HuH-7.5 (cell line): Measurements from ENCODE around the gene CLDN1.
"Not testable (repeated sequence)": the region's sequence is repeated elsewhere in the genome, so short reads cannot be mapped to it uniquely, and the experiment has no call there.

Experiments
- DNase-seq: peaks from one replicate; pipeline ENCODE4 v3.0.0; 2011; ENCODE audit warnings: low spot score

Gene CLDN1

GRCh38 chr3:190291994-190292584 lies 30.2 kb downstream of the CLDN1 start:
- no peak for DNase-seq

- DNase-seq = no peak
These were observed 32.3 kb downstream of the CLDN1 start for GRCh38 chr3:190289989-190290388.

GRCh38 chr3:190288836-190289235 lies 33.4 kb downstream of the CLDN1 start:
- no peak for DNase-seq

- DNase-seq = no peak
These were observed 36.2 kb downstream of the CLDN1 start for GRCh38 chr3:190286014-190286413.

GRCh38 chr3:190281308-190282051 lies 40.8 kb downstream of the CLDN1 start:
- DNase-seq = peak; percentile 7

- DNase-seq = no peak
These were observed 42.6 kb downstream of the CLDN1 start for GRCh38 chr3:190279690-190280089.

- no peak for DNase-seq
These were observed 49.5 kb downstream of the CLDN1 start for GRCh38 chr3:190272747-190273146.

GRCh38 chr3:190269101-190269500 lies 53.1 kb downstream of the CLDN1 start:
- no peak for DNase-seq

GRCh38 chr3:190267464-190267863 lies 54.8 kb downstream of the CLDN1 start:
- not testable (repeated sequence) for DNase-seq

- no peak for DNase-seq
These were observed 55.3 kb downstream of the CLDN1 start for GRCh38 chr3:190266913-190267290.

GRCh38 chr3:190266265-190266912 lies 55.9 kb downstream of the CLDN1 start:
- no peak for DNase-seq

- no peak for DNase-seq
These were observed 56.5 kb downstream of the CLDN1 start for GRCh38 chr3:190265796-190266195.

- DNase-seq = no peak
These were observed 57.1 kb downstream of the CLDN1 start for GRCh38 chr3:190265126-190265525.

GRCh38 chr3:190261740-190262139 lies 60.5 kb downstream of the CLDN1 start:
- DNase-seq = no peak

GRCh38 chr3:190261015-190261414 lies 61.2 kb downstream of the CLDN1 start:
- no peak for DNase-seq

- DNase-seq = no peak
These were observed 61.9 kb downstream of the CLDN1 start for GRCh38 chr3:190260301-190260700.

- DNase-seq = no peak
These were observed 63.6 kb downstream of the CLDN1 start for GRCh38 chr3:190258634-190259033.
